ENCODE data around the gene ARID2. TPM values are rescaled to one million over a fixed set of nuclear protein-coding genes. Genes with fewer than 3 reads are reported as not detected.

The ARID2 gene
- total RNA-seq, 3 donors from 2014 or later = 31.7 to 72.7 (median 48.8) TPM

GRCh38 chr12:45915405-45915804 lies 185.9 kb downstream of the ARID2 start:
- Histone ChIP-seq H3K9me3 (peaks cover 0 to 7% of the 10 kb centered on the region in 2 donors), H3K27me3 (no peaks in the 10 kb centered on the region), H3K27ac (no peak overlapping the region), H3K4me3 (no peak overlapping the region), H3K36me3 (no peaks in the 10 kb centered on the region), H3K4me1 (no peaks in the 10 kb centered on the region)
- no peak for TF ChIP-seq POLR2A (IDR thresholded peaks at IDR 0.05)
- intact Hi-C loops (cut with DNase I; ENCODE audit: low total_unique reads) = no loop called here
- DNase-seq (ENCODE audit: low spot score in 2 of 2) = no peak

GRCh38 chr12:45918818-45919217 lies 189.3 kb downstream of the ARID2 start:
- DNase-seq (ENCODE audit: low spot score in 2 of 2) = no peak
- Histone ChIP-seq H3K9me3 (peaks cover 0 to 7% of the 10 kb centered on the region in 2 donors), H3K4me1 (no peaks in the 10 kb centered on the region), H3K36me3 (peaks cover 3% of the 10 kb centered on the region), H3K27me3 (no peaks in the 10 kb centered on the region), H3K4me3 (no peak overlapping the region), H3K27ac (no peak overlapping the region)
- intact Hi-C loops (cut with DNase I; ENCODE audit: low total_unique reads) = no loop called here
- TF ChIP-seq, protein P1, sequence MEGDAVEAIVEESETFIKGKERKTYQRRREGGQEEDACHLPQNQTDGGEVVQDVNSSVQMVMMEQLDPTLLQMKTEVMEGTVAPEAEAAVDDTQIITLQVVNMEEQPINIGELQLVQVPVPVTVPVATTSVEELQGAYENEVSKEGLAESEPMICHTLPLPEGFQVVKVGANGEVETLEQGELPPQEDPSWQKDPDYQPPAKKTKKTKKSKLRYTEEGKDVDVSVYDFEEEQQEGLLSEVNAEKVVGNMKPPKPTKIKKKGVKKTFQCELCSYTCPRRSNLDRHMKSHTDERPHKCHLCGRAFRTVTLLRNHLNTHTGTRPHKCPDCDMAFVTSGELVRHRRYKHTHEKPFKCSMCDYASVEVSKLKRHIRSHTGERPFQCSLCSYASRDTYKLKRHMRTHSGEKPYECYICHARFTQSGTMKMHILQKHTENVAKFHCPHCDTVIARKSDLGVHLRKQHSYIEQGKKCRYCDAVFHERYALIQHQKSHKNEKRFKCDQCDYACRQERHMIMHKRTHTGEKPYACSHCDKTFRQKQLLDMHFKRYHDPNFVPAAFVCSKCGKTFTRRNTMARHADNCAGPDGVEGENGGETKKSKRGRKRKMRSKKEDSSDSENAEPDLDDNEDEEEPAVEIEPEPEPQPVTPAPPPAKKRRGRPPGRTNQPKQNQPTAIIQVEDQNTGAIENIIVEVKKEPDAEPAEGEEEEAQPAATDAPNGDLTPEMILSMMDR (IDR thresholded peaks at IDR 0.05) = no peak
- TF ChIP-seq POLR2A (IDR thresholded peaks at IDR 0.05) (no peak), POLR2AphosphoS5 (IDR thresholded peaks at IDR 0.05) (no peak)

DNA sequence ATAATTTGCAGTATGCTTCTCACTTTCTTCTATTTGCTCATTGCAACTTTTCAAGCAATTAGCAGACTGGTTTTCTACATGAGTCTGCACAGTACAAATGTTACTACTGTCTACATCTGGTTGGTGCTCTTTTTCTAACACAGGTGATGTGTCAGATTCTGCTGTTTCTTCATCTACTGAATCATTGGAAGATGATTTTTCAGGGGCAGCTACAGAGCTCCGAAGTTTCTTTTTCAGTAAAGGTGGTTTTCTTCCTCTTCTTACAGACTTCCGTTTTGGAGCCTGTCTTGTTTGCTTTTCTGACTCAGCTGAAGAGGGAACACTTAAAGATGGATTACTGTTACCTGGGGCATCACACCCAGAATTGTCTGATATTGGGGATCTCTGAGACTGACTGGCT lies 198.8 kb downstream of the ARID2 start:
- Histone ChIP-seq H3K36me3 (peaks cover 7% of the 10 kb centered on the region), H3K27ac (no peak overlapping the region), H3K9me3 (no peaks in the 10 kb centered on the region), H3K4me3 (no peak overlapping the region), H3K4me1 (no peaks in the 10 kb centered on the region), H3K27me3 (no peaks in the 10 kb centered on the region)
- no peak for TF ChIP-seq POLR2AphosphoS5 (IDR thresholded peaks at IDR 0.05)
- TF ChIP-seq, protein P1 (IDR thresholded peaks at IDR 0.05) = no peak
- TF ChIP-seq POLR2A (IDR thresholded peaks at IDR 0.05) = no peak
- intact Hi-C loops (cut with DNase I; ENCODE audit: low total_unique reads) = no loop called here
- DNase-seq (ENCODE audit: low spot score in 2 of 2) = no peak

- H3K27me3 ChIP-seq = no peaks in the 10 kb centered on the region
- TF ChIP-seq POLR2AphosphoS5 (IDR thresholded peaks at IDR 0.05) = no peak
- TF ChIP-seq, protein P1 (IDR thresholded peaks at IDR 0.05) = no peak
- no peak for TF ChIP-seq POLR2A (IDR thresholded peaks at IDR 0.05)
- no peak overlapping the region for H3K4me3 ChIP-seq
- H3K36me3 ChIP-seq = no peaks in the 10 kb centered on the region
- DNase-seq (ENCODE audit: low spot score in 2 of 2) = no peak
- no peaks in the 10 kb centered on the region for H3K9me3 ChIP-seq
- H3K4me1 ChIP-seq = peaks cover 0 to 8% of the 10 kb centered on the region in 2 donors
- intact Hi-C loops (cut with DNase I; ENCODE audit: low total_unique reads) = no loop called here
- H3K27ac ChIP-seq = no peak overlapping the region
Measured at GRCh38 chr12:45930369-45930768, 200.9 kb downstream of the ARID2 start.

DNA sequence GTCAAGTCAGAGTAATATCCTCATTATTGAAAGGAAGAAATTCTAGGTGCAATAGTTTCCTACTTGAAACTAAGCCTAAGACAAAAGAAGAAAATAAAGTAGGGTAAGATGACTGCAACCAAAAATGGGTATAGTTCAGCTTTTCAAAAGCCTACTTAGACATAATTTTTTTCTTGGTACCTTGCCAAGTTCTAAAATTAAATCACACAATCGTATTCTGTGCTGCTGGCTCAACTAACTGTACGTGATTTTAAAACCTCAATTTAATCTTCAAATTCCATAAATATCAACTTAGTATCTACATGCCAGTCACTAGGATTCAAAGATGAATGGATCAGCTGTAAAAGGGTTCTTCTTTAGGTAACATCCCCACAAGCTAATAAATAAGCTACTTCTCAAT lies 204.0 kb downstream of the ARID2 start:
- DNase-seq (ENCODE audit: low spot score in 2 of 2) = no peak
- Histone ChIP-seq H3K4me1 (peaks cover 0 to 8% of the 10 kb centered on the region in 2 donors), H3K27ac (no peak overlapping the region), H3K36me3 (no peaks in the 10 kb centered on the region), H3K27me3 (no peaks in the 10 kb centered on the region), H3K4me3 (no peak overlapping the region), H3K9me3 (no peaks in the 10 kb centered on the region)
- TF ChIP-seq POLR2A (IDR thresholded peaks at IDR 0.05) (no peak), POLR2AphosphoS5 (IDR thresholded peaks at IDR 0.05) (no peak)
- TF ChIP-seq, protein P1 (IDR thresholded peaks at IDR 0.05) = no peak
- intact Hi-C loops (cut with DNase I; ENCODE audit: low total_unique reads) = no loop called here

DNA sequence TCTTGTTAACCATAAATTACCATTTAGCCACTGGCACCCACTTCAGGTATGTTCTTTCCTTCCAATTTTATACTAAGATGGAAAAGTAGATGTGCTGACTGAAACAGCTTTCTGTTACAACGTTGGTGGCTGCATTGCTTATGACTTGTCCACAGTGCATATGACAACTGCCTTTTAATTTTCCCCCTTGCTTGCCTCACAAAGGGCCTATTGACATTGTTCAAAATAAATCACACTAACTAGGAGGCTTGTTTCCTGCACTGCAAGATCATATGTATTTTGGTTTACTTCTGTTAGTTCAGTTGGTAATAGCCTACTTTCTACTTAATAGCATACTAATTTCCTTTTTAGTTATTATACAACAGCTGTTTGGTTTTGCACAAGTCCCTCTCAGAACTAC lies 205.4 kb downstream of the ARID2 start:
- no peaks in the 10 kb centered on the region for H3K36me3 ChIP-seq
- intact Hi-C loops (cut with DNase I; ENCODE audit: low total_unique reads) = no loop called here
- DNase-seq (ENCODE audit: low spot score in 2 of 2) = no peak
- TF ChIP-seq POLR2AphosphoS5 (IDR thresholded peaks at IDR 0.05) (no peak), POLR2A (IDR thresholded peaks at IDR 0.05) (no peak)
- TF ChIP-seq, protein P1 (IDR thresholded peaks at IDR 0.05) = no peak
- H3K4me3 ChIP-seq = no peak overlapping the region
- H3K9me3 ChIP-seq = no peaks in the 10 kb centered on the region
- no peak overlapping the region for H3K27ac ChIP-seq
- no peaks in the 10 kb centered on the region for H3K27me3 ChIP-seq
- peaks cover 0 to 8% of the 10 kb centered on the region in 2 donors for H3K4me1 ChIP-seq

Data from breast epithelium (tissue), 4 donors.